HEK293 (cell line): Measurements from ENCODE around the gene BMF.
A peak's percentile ranks its signal among the peaks of the same experiment; 100 is the strongest.

Source experiments
- MZF1 ChIP-seq: fragments of 450-650 bp; formaldehyde crosslinking; IDR thresholded peaks from 2 replicates; pipeline ENCODE4 v1.5.1; 2017; ENCODE audit warnings: missing biosample characterization, missing genetic modification characterization, borderline replicate concordance
- PRDM4 ChIP-seq: fragments of 450-650 bp; formaldehyde crosslinking; IDR thresholded peaks from 2 replicates; pipeline ENCODE4 v1.5.1; 2017; ENCODE audit warnings: missing biosample characterization, missing genetic modification characterization
- SCRT1 ChIP-seq: fragments of 450-650 bp; formaldehyde crosslinking; IDR thresholded peaks from 2 replicates; pipeline ENCODE4 v1.5.1; 2016; ENCODE audit warnings: missing biosample characterization, missing genetic modification characterization, borderline replicate concordance
- SCRT2 ChIP-seq: fragments of 450-650 bp; formaldehyde crosslinking; IDR thresholded peaks from 2 replicates; pipeline ENCODE4 v1.5.1; 2016; ENCODE audit warnings: missing biosample characterization, missing genetic modification characterization
- ZBTB17 ChIP-seq: fragments of 450-650 bp; formaldehyde crosslinking; IDR thresholded peaks from 2 replicates; pipeline ENCODE4 v1.5.1; 2016; ENCODE audit warnings: missing biosample characterization, missing genetic modification characterization
- ZBTB8A ChIP-seq: fragments of 450-650 bp; formaldehyde crosslinking; IDR thresholded peaks from 2 replicates; pipeline ENCODE4 v1.5.1; 2016; ENCODE audit warnings: missing biosample characterization, missing genetic modification characterization
- ZFP69B ChIP-seq: fragments of 450-650 bp; formaldehyde crosslinking; IDR thresholded peaks from 2 replicates; pipeline ENCODE4 v1.5.1; 2016; ENCODE audit warnings: missing biosample characterization, missing genetic modification characterization
- ZIC2 ChIP-seq: fragments of 450-650 bp; formaldehyde crosslinking; IDR thresholded peaks from 2 replicates; pipeline ENCODE4 v1.5.1; 2016; ENCODE audit warnings: missing biosample characterization, missing genetic modification characterization
- ZNF10 ChIP-seq: fragments of 450-650 bp; formaldehyde crosslinking; IDR thresholded peaks from 2 replicates; pipeline ENCODE4 v1.5.1; 2017; ENCODE audit warnings: missing biosample characterization, missing genetic modification characterization
- ZNF114 ChIP-seq: fragments of 450-650 bp; formaldehyde crosslinking; IDR thresholded peaks from 2 replicates; pipeline ENCODE4 v1.5.0; 2017; ENCODE audit warnings: missing biosample characterization, missing genetic modification characterization
- ZNF394 ChIP-seq: fragments of 450-650 bp; formaldehyde crosslinking; IDR thresholded peaks from 2 replicates; pipeline ENCODE4 v1.5.1; 2016; ENCODE audit warnings: missing biosample characterization, missing genetic modification characterization, mild to moderate bottlenecking, moderate library complexity, borderline replicate concordance
- ZNF433 ChIP-seq: fragments of 450-650 bp; formaldehyde crosslinking; IDR thresholded peaks from 2 replicates; pipeline ENCODE4 v1.5.1; 2016; ENCODE audit warnings: missing biosample characterization, missing genetic modification characterization, low read depth
- ZNF473 ChIP-seq: fragments of 450-650 bp; formaldehyde crosslinking; IDR thresholded peaks from 2 replicates; pipeline ENCODE4 v1.5.1; 2017; ENCODE audit warnings: missing biosample characterization, missing genetic modification characterization
- ZNF501 ChIP-seq: fragments of 450-650 bp; formaldehyde crosslinking; IDR thresholded peaks from 2 replicates; pipeline ENCODE4 v1.5.1; 2016; ENCODE audit warnings: missing biosample characterization, missing genetic modification characterization
- ZNF560 ChIP-seq: fragments of 450-650 bp; formaldehyde crosslinking; IDR thresholded peaks from 2 replicates; pipeline ENCODE4 v1.5.1; 2017; ENCODE audit warnings: missing biosample characterization, missing genetic modification characterization, borderline replicate concordance
- ZNF596 ChIP-seq: fragments of 450-650 bp; IDR thresholded peaks from 2 replicates; pipeline ENCODE4 v1.5.0; 2018; ENCODE audit warnings: missing biosample characterization, mild to moderate bottlenecking, missing genetic modification characterization, moderate library complexity
- ZNF600 ChIP-seq: fragments of 450-650 bp; formaldehyde crosslinking; IDR thresholded peaks from 2 replicates; pipeline ENCODE4 v1.5.1; 2016; ENCODE audit warnings: missing biosample characterization, missing genetic modification characterization
- ZNF677 ChIP-seq: fragments of 450-650 bp; IDR thresholded peaks from 2 replicates; pipeline ENCODE4 v1.5.0; 2018; ENCODE audit warnings: missing biosample characterization, mild to moderate bottlenecking, missing genetic modification characterization, moderate library complexity
- ZNF692 ChIP-seq: fragments of 450-650 bp; formaldehyde crosslinking; IDR thresholded peaks from 2 replicates; pipeline ENCODE4 v1.5.1; 2016; ENCODE audit warnings: missing biosample characterization, missing genetic modification characterization
- ZNF701 ChIP-seq: fragments of 450-650 bp; formaldehyde crosslinking; IDR thresholded peaks from 2 replicates; pipeline ENCODE4 v1.5.1; 2016; ENCODE audit warnings: missing biosample characterization, missing genetic modification characterization
- ZNF837 ChIP-seq: fragments of 450-650 bp; formaldehyde crosslinking; IDR thresholded peaks from 2 replicates; pipeline ENCODE4 v1.5.1; 2016; ENCODE audit warnings: missing biosample characterization, missing genetic modification characterization
- ZSCAN18 ChIP-seq: fragments of 450-650 bp; formaldehyde crosslinking; IDR thresholded peaks from 2 replicates; pipeline ENCODE4 v1.5.1; 2016; ENCODE audit warnings: missing biosample characterization, missing genetic modification characterization
- ZSCAN30 ChIP-seq: fragments of 450-650 bp; IDR thresholded peaks from 2 replicates; pipeline ENCODE4 v1.5.1; 2018; ENCODE audit warnings: missing biosample characterization, mild to moderate bottlenecking, missing genetic modification characterization, moderate library complexity
- TF ChIP-seq, protein P1 (sequence below): fragments of 450-650 bp; formaldehyde crosslinking; conservative IDR thresholded peaks from 2 replicates; pipeline ENCODE4 v1.5.1; 2016; ENCODE audit warnings: low read depth, missing biosample characterization, missing genetic modification characterization
- TF ChIP-seq, protein P2 (sequence below): fragments of 450-650 bp; formaldehyde crosslinking; IDR thresholded peaks from 2 replicates; pipeline ENCODE4 v1.5.1; 2016; ENCODE audit warnings: missing biosample characterization, missing genetic modification characterization

Gene BMF

GRCh38 chr15:40098489-40099261 lies 10.0 kb downstream of the BMF start (continued):
- no peak for TF ChIP-seq ZNF114
- TF ChIP-seq MZF1 = peak; percentile 40; the same call in 1 of the 2 replicates
- TF ChIP-seq PRDM4 (tag by site-specific recombination) = peak; percentile 74
- no peak for TF ChIP-seq ZSCAN18 (tag by site-specific recombination)
- TF ChIP-seq ZSCAN30 (tag by site-specific recombination) = peak; percentile 72
- TF ChIP-seq ZNF837 (tag by site-specific recombination) = no peak
- TF ChIP-seq ZFP69B (tag by site-specific recombination) = peak; percentile 41; the same call in 1 of the 2 replicates
- no peak for TF ChIP-seq ZNF560 (tag by site-specific recombination)
- no peak for TF ChIP-seq SCRT1 (tag by site-specific recombination)
- TF ChIP-seq ZBTB8A (tag by site-specific recombination) = peak; percentile 41
- TF ChIP-seq ZNF501 (tag by site-specific recombination) = peak; percentile 58; the same call in 1 of the 2 replicates
- TF ChIP-seq ZNF10 (tag by site-specific recombination) = peak; percentile 47; the same call in 1 of the 2 replicates
- TF ChIP-seq, protein P1, sequence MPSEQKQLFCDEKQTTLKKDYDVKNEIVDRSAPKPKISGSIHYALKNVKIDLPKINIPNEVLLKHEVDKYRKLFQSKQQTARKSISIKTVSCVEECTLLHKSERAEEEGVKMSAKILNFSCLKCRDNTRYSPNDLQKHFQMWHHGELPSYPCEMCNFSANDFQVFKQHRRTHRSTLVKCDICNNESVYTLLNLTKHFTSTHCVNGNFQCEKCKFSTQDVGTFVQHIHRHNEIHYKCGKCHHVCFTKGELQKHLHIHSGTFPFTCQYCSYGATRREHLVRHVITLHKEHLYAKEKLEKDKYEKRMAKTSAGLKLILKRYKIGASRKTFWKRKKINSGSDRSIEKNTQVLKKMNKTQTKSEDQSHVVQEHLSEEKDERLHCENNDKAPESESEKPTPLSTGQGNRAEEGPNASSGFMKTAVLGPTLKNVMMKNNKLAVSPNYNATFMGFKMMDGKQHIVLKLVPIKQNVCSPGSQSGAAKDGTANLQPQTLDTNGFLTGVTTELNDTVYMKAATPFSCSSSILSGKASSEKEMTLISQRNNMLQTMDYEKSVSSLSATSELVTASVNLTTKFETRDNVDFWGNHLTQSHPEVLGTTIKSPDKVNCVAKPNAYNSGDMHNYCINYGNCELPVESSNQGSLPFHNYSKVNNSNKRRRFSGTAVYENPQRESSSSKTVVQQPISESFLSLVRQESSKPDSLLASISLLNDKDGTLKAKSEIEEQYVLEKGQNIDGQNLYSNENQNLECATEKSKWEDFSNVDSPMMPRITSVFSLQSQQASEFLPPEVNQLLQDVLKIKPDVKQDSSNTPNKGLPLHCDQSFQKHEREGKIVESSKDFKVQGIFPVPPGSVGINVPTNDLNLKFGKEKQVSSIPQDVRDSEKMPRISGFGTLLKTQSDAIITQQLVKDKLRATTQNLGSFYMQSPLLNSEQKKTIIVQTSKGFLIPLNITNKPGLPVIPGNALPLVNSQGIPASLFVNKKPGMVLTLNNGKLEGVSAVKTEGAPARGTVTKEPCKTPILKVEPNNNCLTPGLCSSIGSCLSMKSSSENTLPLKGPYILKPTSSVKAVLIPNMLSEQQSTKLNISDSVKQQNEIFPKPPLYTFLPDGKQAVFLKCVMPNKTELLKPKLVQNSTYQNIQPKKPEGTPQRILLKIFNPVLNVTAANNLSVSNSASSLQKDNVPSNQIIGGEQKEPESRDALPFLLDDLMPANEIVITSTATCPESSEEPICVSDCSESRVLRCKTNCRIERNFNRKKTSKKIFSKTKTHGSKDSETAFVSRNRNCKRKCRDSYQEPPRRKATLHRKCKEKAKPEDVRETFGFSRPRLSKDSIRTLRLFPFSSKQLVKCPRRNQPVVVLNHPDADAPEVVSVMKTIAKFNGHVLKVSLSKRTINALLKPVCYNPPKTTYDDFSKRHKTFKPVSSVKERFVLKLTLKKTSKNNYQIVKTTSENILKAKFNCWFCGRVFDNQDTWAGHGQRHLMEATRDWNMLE (tag by site-specific recombination) = 0 out of 2 replicates have a peak, but pooled peaks have one; percentile 21
- peak; percentile 79 for TF ChIP-seq ZNF692
- peak; percentile 61; the same call in 1 of the 2 replicates for TF ChIP-seq ZNF394 (tag by site-specific recombination)
- no peak for TF ChIP-seq ZNF677 (tag by site-specific recombination)
- TF ChIP-seq ZNF701 (tag by site-specific recombination) = 0 out of 2 replicates have a peak, but pooled peaks have one; percentile 44
- TF ChIP-seq, protein P2, sequence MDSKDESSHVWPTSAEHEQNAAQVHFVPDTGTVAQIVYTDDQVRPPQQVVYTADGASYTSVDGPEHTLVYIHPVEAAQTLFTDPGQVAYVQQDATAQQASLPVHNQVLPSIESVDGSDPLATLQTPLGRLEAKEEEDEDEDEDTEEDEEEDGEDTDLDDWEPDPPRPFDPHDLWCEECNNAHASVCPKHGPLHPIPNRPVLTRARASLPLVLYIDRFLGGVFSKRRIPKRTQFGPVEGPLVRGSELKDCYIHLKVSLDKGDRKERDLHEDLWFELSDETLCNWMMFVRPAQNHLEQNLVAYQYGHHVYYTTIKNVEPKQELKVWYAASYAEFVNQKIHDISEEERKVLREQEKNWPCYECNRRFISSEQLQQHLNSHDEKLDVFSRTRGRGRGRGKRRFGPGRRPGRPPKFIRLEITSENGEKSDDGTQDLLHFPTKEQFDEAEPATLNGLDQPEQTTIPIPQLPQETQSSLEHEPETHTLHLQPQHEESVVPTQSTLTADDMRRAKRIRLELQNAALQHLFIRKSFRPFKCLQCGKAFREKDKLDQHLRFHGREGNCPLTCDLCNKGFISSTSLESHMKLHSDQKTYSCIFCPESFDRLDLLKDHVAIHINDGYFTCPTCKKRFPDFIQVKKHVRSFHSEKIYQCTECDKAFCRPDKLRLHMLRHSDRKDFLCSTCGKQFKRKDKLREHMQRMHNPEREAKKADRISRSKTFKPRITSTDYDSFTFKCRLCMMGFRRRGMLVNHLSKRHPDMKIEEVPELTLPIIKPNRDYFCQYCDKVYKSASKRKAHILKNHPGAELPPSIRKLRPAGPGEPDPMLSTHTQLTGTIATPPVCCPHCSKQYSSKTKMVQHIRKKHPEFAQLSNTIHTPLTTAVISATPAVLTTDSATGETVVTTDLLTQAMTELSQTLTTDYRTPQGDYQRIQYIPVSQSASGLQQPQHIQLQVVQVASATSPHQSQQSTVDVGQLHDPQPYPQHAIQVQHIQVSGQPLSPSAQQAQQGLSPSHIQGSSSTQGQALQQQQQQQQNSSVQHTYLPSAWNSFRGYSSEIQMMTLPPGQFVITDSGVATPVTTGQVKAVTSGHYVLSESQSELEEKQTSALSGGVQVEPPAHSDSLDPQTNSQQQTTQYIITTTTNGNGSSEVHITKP (tag by site-specific recombination) = peak; percentile 74; the same call in 1 of the 2 replicates
- TF ChIP-seq ZNF600 (tag by site-specific recombination) = peak; percentile 99
- 0 out of 2 replicates have a peak, but pooled peaks have one; percentile 22 for TF ChIP-seq SCRT2 (tag by site-specific recombination)
- TF ChIP-seq ZNF596 = peak; percentile 63; the same call in 1 of the 2 replicates
- TF ChIP-seq ZNF473 (tag by site-specific recombination) = no peak
- TF ChIP-seq ZNF433 (tag by site-specific recombination) = no peak
- peak; percentile 83 for TF ChIP-seq ZBTB17 (tag by site-specific recombination)
- TF ChIP-seq ZIC2 (tag by site-specific recombination) = 0 out of 2 replicates have a peak, but pooled peaks have one; percentile 15
